UCSD-AML1 (cell line): Measurements from ENCODE around the gene NFE2L2.
"Not testable (repeated sequence)": the region's sequence is repeated elsewhere in the genome, so short reads cannot be mapped to it uniquely, and the experiment has no call there.

Source experiments
- DNase-seq: peaks from one replicate; lab custom pipeline; 2025; ENCODE audit not compliant: unreplicated experiment; lab: John Stamatoyannopoulos, UW

Gene NFE2L2

DNA sequence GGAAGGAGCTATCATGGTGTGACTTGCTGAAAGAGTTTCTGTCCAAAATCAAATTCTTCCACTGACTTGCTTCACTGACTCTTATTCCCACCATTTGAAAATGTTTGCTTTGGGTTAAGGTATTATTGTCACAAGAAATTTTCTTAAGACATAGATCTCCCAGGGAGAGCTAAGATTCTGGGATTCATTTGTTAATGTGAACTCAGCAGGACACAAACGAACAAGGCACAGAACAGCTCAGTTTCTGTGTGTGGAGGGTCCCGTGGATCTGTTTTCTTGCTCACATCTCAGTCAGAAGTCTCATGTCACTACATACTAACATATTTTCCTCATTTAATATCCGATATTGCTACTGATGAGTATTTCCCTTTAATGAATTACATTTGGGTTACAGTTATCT lies 60.1 kb downstream of the NFE2L2 start:
- no peak for DNase-seq

DNA sequence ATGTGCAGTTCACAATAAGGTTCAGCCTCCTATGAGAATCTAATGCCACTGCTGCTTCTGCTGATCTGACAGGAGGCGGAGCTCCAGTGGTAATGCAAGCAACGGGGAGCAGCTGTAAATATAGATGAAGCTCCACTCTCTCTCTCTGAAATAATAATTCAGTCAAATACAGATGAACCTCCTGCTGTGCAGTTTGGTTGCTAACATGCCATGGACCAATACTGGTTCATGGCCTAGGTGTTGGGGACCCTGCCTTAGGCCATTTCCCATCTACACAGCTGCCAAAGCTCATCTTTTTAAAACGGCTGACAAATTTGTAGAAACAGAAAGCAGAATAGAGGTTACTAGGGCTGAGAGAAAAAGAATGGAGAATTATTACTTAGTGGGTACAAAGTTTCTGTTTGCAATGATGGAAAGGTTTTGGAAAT lies 62.6 kb downstream of the NFE2L2 start:
- DNase-seq: no peak

DNA sequence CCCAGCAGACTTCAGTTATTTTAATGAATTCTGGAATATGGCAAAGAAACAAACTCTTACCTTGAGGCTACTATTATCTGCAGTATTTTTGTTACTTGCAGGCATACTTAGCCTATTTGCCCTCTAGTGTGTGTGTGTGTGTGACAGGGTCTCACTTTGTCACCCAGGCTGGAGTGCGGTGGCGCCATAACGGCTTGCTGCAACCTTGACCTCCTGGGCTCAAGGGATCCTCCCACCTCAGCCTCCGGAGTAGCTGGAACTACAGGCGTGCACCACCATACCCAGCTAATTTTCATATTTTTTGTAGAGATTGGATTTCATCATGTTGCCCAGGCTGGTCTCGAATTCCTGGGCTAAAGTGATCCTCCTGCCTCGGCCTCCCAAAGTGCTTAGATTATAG lies 64.1 kb downstream of the NFE2L2 start:
- not testable (repeated sequence) for DNase-seq

DNA sequence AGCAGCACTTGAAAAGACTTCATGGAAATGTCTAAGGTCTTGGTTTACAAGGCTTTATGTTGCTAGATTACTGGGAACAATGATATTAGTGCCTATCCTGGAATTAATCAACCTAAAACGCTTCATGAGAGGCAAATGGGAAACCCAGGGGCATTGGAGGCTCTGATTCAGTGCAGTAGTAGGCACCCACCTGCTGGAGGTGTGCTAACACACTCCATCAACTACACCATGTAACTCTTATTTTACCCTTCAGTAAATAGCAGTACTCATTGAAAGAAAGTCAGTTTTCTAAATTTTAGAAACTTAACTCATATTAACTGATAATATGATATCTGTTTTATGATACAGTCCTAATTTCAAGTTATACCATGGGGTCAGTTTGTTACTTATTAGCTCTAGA lies 69.3 kb downstream of the NFE2L2 start:
- no peak for DNase-seq

- no peak for DNase-seq
Measured at GRCh38 chr2:177193240-177193639, 71.3 kb downstream of the NFE2L2 start.

DNA sequence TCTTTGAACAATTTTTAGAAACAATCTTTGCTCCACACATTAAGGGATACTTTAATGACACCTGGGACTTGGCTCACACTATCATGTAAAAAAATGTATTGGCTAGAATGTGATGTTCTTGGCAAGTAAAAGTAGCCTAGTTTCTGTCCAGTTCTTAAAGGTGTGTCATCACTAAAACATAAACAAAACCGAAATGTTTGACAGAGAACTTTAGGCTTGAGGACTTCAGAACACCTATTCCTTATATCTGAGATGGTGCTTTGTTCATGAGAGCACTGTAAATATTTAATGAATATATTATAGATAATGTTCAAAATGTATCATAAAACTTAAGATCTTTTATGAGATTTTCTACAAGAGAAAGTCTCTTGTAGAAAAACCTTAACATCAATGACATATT lies 71.7 kb downstream of the NFE2L2 start:
- DNase-seq: no peak

DNA sequence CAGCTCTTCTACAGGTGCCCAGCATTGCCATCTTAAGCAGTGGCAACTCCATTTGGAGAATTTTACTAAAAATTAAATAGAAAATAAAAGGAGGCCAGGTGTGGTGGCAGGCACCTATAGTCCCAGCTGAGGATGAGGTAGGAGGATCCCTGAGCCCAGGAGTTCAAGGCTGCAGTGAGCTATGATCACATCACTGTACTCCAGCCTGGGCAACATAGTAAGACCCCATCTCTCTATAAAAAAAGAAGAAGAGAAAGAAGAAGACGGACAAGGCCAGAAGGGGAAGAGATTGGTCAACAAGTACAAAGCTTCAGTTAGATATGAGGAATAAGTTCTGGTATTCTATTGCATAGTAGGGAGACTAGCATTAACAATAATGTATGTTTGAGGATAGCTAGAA lies 73.6 kb downstream of the NFE2L2 start:
- no peak for DNase-seq

DNA sequence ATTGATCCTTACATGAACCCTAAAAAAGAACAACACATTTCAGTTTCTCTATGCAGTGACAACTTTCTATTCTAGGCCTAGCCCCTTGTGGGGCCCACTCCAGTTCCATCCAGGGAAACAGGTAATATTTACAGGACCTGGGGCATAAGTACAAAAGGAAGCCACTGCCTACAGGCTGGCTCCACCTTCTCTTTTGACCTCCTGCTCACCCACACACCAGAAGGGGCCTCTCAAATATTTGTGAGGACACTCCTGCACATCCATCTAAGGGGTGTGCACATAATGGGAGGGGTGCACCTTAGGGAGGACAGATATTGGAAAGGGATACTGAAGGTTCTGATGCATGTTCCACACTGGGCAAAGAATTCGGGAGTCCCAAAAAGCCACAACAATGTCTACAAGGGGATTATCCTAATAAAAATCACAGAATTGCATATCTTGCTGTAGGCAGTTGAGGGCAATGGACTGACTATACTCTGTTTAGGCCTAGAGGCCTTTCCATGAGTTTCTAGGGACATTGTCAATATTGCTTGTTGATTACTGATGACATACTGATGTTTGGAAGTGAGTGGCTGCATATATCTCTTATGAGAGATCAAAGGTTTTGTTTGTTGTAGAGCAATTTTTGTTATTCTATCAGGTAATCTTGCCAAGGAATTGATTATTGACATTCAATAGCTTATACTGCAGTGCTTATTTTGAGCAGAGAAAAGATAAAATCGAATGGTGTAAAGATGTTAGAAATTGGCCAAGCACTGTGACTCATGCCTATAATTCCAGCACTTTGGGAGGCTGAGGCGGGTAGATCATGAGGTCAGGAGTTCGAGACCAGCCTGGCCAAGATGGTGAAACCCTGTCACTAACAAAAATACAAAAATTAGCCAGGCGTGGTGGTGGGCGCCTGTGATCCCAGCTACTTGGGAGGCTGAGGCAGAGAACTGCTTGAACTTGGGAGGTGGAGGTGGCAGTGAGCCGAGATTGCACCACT lies 75.8 kb downstream of the NFE2L2 start:
- no peak for DNase-seq

- DNase-seq: no peak
Measured at GRCh38 chr2:177187631-177188312, 76.8 kb downstream of the NFE2L2 start.

DNA sequence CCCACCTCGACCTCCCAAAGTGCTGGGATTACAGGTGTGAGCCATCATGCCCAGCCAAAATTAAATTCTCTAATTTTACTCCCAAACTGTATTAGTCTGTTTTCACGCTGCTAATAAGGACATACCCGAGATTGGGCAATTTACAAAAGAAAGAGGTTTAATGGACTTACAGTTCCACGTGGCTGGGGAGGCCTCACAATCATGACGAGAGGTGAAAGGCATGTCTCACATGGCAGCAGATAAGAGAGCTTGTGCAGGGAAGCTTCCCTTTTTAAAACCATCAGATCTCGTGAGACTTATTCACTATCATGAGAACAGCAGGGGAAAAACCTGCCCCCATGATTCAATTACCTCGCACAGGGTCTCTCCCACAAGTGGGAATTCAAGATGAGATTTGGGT lies 78.5 kb downstream of the NFE2L2 start:
- DNase-seq: not testable (repeated sequence)

DNA sequence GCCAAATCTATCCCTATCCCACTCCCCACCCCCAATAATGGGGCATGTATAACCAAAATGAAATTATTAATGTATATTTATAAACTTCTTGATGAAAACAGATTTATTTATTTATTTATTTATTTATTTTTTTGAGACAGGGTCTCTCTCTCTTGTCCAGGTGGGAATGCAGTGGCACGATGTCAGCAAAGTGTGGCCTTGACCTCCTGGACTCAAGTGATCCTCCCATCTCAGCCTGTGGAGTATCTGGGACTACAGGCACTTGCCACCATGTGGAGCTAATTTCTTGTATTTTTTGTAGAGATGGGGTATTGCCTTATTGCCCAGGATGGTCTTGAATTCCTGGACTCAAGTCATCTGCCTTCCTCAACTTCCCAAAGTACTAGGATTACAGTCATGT lies 79.9 kb downstream of the NFE2L2 start:
- no peak for DNase-seq

- no peak for DNase-seq
Measured at GRCh38 chr2:177183860-177184259, 80.7 kb downstream of the NFE2L2 start.
